ENCODE data around the gene ZBTB32. TPM values are rescaled to one million over a fixed set of nuclear protein-coding genes. Genes with fewer than 3 reads are reported as not detected.

Gene ZBTB32
- total and polyA plus RNA-seq, 4 donors, result 0.47 TPM; not detected in 3

DNA sequence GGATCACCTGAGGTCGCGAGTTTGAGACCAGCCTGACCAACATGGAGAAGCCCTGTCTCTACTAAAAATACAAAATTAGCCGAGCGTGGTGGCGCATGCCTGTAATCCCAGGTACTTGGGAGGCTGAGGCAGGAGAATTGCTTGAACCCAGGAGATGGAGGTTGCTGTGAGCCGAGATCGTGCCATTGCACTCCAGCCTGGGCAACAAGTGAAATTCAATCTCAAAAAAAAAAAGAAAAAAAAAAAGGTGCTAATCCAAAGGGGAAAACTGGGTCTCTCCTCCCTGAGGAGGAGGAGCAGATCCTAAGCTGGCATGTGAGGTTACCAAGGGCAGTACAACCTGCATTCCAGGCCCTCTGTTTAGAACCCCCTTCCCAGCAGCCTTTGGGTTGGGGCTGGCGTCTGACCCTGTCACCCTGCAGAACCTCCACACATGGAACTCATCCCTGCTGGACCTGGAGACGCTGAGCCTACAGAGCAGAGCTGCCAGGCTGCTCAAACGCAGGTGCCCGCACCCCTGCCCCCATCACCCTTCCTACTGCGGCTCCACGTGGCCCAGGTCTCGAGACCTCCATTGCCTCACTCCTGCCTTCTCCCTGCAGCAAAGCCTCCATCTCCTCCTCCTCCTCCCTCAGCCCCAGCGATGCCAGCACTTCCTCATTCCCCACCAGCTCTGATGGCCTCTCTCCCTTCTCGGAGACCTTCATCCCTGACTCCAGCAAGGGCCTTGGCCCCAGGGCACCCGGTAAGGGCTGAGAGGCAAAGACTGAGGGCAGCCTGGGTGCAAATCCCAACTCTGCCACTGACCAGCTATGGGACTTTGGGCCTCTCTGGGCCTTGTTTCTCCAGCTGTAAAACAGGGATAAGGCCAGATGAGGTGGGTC, 60.3 kb downstream of the ZBTB32 start:
- TF ChIP-seq RAD21 (IDR thresholded peaks at IDR 0.05) (no peak), HNF4A (conservative IDR thresholded peaks at IDR 0.05) (no peak), TAF1 (conservative IDR thresholded peaks at IDR 0.05) (no peak), GABPA (IDR thresholded peaks at IDR 0.05 in 1 of 2, conservative IDR thresholded peaks at IDR 0.05 in 1 of 2) (no peak), EGR1 (IDR thresholded peaks at IDR 0.05; ENCODE audit: low read depth in 2 of 2) (no peak), FOXA2 (IDR thresholded peaks at IDR 0.05) (no peak), HNF4G (IDR thresholded peaks at IDR 0.05) (no peak), SP1 (IDR thresholded peaks at IDR 0.05) (no peak), RXRA (IDR thresholded peaks at IDR 0.05) (no peak), JUND (IDR thresholded peaks at IDR 0.05) (no peak), FOXA1 (IDR thresholded peaks at IDR 0.05) (no peak), YY1 (IDR thresholded peaks at IDR 0.05) (no peak), NR2F2 (IDR thresholded peaks at IDR 0.05) (no peak)
- TF ChIP-seq, protein P1, sequence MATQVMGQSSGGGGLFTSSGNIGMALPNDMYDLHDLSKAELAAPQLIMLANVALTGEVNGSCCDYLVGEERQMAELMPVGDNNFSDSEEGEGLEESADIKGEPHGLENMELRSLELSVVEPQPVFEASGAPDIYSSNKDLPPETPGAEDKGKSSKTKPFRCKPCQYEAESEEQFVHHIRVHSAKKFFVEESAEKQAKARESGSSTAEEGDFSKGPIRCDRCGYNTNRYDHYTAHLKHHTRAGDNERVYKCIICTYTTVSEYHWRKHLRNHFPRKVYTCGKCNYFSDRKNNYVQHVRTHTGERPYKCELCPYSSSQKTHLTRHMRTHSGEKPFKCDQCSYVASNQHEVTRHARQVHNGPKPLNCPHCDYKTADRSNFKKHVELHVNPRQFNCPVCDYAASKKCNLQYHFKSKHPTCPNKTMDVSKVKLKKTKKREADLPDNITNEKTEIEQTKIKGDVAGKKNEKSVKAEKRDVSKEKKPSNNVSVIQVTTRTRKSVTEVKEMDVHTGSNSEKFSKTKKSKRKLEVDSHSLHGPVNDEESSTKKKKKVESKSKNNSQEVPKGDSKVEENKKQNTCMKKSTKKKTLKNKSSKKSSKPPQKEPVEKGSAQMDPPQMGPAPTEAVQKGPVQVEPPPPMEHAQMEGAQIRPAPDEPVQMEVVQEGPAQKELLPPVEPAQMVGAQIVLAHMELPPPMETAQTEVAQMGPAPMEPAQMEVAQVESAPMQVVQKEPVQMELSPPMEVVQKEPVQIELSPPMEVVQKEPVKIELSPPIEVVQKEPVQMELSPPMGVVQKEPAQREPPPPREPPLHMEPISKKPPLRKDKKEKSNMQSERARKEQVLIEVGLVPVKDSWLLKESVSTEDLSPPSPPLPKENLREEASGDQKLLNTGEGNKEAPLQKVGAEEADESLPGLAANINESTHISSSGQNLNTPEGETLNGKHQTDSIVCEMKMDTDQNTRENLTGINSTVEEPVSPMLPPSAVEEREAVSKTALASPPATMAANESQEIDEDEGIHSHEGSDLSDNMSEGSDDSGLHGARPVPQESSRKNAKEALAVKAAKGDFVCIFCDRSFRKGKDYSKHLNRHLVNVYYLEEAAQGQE (IDR thresholded peaks at IDR 0.05), result no peak
- TF ChIP-seq, protein P2, sequence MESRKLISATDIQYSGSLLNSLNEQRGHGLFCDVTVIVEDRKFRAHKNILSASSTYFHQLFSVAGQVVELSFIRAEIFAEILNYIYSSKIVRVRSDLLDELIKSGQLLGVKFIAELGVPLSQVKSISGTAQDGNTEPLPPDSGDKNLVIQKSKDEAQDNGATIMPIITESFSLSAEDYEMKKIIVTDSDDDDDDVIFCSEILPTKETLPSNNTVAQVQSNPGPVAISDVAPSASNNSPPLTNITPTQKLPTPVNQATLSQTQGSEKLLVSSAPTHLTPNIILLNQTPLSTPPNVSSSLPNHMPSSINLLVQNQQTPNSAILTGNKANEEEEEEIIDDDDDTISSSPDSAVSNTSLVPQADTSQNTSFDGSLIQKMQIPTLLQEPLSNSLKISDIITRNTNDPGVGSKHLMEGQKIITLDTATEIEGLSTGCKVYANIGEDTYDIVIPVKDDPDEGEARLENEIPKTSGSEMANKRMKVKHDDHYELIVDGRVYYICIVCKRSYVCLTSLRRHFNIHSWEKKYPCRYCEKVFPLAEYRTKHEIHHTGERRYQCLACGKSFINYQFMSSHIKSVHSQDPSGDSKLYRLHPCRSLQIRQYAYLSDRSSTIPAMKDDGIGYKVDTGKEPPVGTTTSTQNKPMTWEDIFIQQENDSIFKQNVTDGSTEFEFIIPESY (IDR thresholded peaks at IDR 0.05), result no peak
- TF ChIP-seq, protein P3, sequence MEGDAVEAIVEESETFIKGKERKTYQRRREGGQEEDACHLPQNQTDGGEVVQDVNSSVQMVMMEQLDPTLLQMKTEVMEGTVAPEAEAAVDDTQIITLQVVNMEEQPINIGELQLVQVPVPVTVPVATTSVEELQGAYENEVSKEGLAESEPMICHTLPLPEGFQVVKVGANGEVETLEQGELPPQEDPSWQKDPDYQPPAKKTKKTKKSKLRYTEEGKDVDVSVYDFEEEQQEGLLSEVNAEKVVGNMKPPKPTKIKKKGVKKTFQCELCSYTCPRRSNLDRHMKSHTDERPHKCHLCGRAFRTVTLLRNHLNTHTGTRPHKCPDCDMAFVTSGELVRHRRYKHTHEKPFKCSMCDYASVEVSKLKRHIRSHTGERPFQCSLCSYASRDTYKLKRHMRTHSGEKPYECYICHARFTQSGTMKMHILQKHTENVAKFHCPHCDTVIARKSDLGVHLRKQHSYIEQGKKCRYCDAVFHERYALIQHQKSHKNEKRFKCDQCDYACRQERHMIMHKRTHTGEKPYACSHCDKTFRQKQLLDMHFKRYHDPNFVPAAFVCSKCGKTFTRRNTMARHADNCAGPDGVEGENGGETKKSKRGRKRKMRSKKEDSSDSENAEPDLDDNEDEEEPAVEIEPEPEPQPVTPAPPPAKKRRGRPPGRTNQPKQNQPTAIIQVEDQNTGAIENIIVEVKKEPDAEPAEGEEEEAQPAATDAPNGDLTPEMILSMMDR (IDR thresholded peaks at IDR 0.05; ENCODE audit: low read depth, low read length, missing input control), result no peak
- TF ChIP-seq, protein P4, sequence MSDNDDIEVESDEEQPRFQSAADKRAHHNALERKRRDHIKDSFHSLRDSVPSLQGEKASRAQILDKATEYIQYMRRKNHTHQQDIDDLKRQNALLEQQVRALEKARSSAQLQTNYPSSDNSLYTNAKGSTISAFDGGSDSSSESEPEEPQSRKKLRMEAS (IDR thresholded peaks at IDR 0.05), result no peak
- TF ChIP-seq, protein P5, sequence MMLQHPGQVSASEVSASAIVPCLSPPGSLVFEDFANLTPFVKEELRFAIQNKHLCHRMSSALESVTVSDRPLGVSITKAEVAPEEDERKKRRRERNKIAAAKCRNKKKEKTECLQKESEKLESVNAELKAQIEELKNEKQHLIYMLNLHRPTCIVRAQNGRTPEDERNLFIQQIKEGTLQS (IDR thresholded peaks at IDR 0.05), result no peak
- WGBS, result 96% methylated on average over 17 of the region's 17 CpGs
- no peaks in the 10 kb centered on the region for H3K9me3 ChIP-seq (ENCODE audit: control insufficient read depth in 4 of 4, low read length in 3 of 4)

More for the DNA sequence above, 60.3 kb downstream of the ZBTB32 start:
- no peak for DNase-seq (ENCODE audit: low spot score)
- no peak overlapping the region for H3K4me3 ChIP-seq (ENCODE audit: low read depth in 1 of 3, low read length in 3 of 3)
- H3K36me3 ChIP-seq (ENCODE audit: control insufficient read depth in 4 of 4, insufficient read depth in 3 of 4, low read depth in 1 of 4, low read length in 3 of 4), result peaks cover 4 to 8% (median 6%) of the 10 kb centered on the region in 4 donors
- H3K4me1 ChIP-seq (ENCODE audit: control insufficient read depth in 4 of 4, insufficient read depth in 4 of 4, low read length in 3 of 4), result peaks cover 0 to 2% (median 0%) of the 10 kb centered on the region in 4 donors
- H3K27me3 ChIP-seq (ENCODE audit: control insufficient read depth in 4 of 4, insufficient read depth in 4 of 4, low read length in 3 of 4), result no peaks in the 10 kb centered on the region
- no peak overlapping the region for H3K9ac ChIP-seq (ENCODE audit: low read depth in 1 of 2, low read length in 2 of 2)
- no peak overlapping the region for H3K27ac ChIP-seq (ENCODE audit: low read depth in 1 of 2, low read length in 2 of 2)

Other genes starting within 250 kb of the ZBTB32 start
- gene KRTDAP, start 214.1 kb upstream of the ZBTB32 start, total RNA-seq, result not detected
- gene KRTDAP, start 214.1 kb upstream of the ZBTB32 start, polyA plus RNA-seq, result not detected
- 1 to 10 TPM; 1.7 to 9.4 TPM for gene DMKN, start 190.9 kb upstream of the ZBTB32 start, total RNA-seq
- gene DMKN, start 190.9 kb upstream of the ZBTB32 start, polyA plus RNA-seq, result 1 to 10 TPM; 1.4 to 3.1 TPM
- not detected for gene SBSN, start 176.2 kb upstream of the ZBTB32 start, total RNA-seq
- not detected for gene SBSN, start 176.2 kb upstream of the ZBTB32 start, polyA plus RNA-seq
- not detected for gene GAPDHS, start 171.1 kb upstream of the ZBTB32 start, total RNA-seq
- gene GAPDHS, start 171.1 kb upstream of the ZBTB32 start, polyA plus RNA-seq, result not detected
- gene TMEM147, start 158.9 kb upstream of the ZBTB32 start, total RNA-seq, result 10 to 100 TPM; 18.1 to 28.0 TPM
- gene TMEM147, start 158.9 kb upstream of the ZBTB32 start, polyA plus RNA-seq, result 10 to 100 TPM; 61.3 to 97.4 TPM
- not detected for gene ATP4A, start 140.9 kb upstream of the ZBTB32 start, total RNA-seq
- gene ATP4A, start 140.9 kb upstream of the ZBTB32 start, polyA plus RNA-seq, result not detected
- not detected for gene PMIS2, start 118.4 kb upstream of the ZBTB32 start, total RNA-seq
- gene PMIS2, start 118.4 kb upstream of the ZBTB32 start, polyA plus RNA-seq, result not detected
- gene HAUS5, start 91.8 kb upstream of the ZBTB32 start, total RNA-seq, result 1 to 10 TPM; 2.5 to 7.3 TPM
- gene HAUS5, start 91.8 kb upstream of the ZBTB32 start, polyA plus RNA-seq, result 1 to 10 TPM; 1.9 to 2.2 TPM
- 10 to 100 TPM; 20.1 TPM for gene RBM42, start 75.5 kb upstream of the ZBTB32 start, total RNA-seq
- gene RBM42, start 75.5 kb upstream of the ZBTB32 start, polyA plus RNA-seq, result 10 to 100 TPM; 17.8 to 34.7 TPM
- under 1 TPM; 0.17 to 0.70 TPM for gene ETV2, start 62.8 kb upstream of the ZBTB32 start, total RNA-seq
- gene ETV2, start 62.8 kb upstream of the ZBTB32 start, polyA plus RNA-seq, result 1 to 10 TPM; 1.6 to 1.8 TPM
- 100 to 1,000 TPM; 139 to 191 TPM for gene COX6B1, start 56.2 kb upstream of the ZBTB32 start, total RNA-seq
- 100 to 1,000 TPM; 451 to 518 TPM for gene COX6B1, start 56.2 kb upstream of the ZBTB32 start, polyA plus RNA-seq
- gene UPK1A, start 38.0 kb upstream of the ZBTB32 start, total RNA-seq, result under 1 TPM in 1 of 2 donors, not detected in 1; 0.56 TPM
- under 1 TPM in 1 of 2 donors, not detected in 1; 0.10 TPM for gene UPK1A, start 38.0 kb upstream of the ZBTB32 start, polyA plus RNA-seq
- gene KMT2B, start 13.4 kb downstream of the ZBTB32 start, total RNA-seq, result 10 to 100 TPM in 1 of 2 donors, 1 to 10 TPM in 1; 6.3 to 12.1 TPM
- gene KMT2B, start 13.4 kb downstream of the ZBTB32 start, polyA plus RNA-seq, result 10 to 100 TPM in 1 of 2 donors, 1 to 10 TPM in 1; 3.7 to 10.3 TPM
- 10 to 100 TPM in 1 of 2 donors, 1 to 10 TPM in 1; 7.0 to 11.2 TPM for gene IGFLR1, start 37.9 kb downstream of the ZBTB32 start, total RNA-seq
- gene IGFLR1, start 37.9 kb downstream of the ZBTB32 start, polyA plus RNA-seq, result 10 to 100 TPM; 51.1 to 59.7 TPM
- 10 to 100 TPM in 1 of 2 donors, 1 to 10 TPM in 1; 4.5 to 14.8 TPM for gene U2AF1L4, start 40.9 kb downstream of the ZBTB32 start, total RNA-seq
- 10 to 100 TPM; 12.0 to 36.5 TPM for gene U2AF1L4, start 40.9 kb downstream of the ZBTB32 start, polyA plus RNA-seq
- 1 to 10 TPM; 7.4 to 7.7 TPM for gene PSENEN, start 41.1 kb downstream of the ZBTB32 start, total RNA-seq
- gene PSENEN, start 41.1 kb downstream of the ZBTB32 start, polyA plus RNA-seq, result 10 to 100 TPM; 33.8 to 58.1 TPM
- gene LIN37, start 44.0 kb downstream of the ZBTB32 start, total RNA-seq, result 1 to 10 TPM; 2.6 to 7.0 TPM
- gene LIN37, start 44.0 kb downstream of the ZBTB32 start, polyA plus RNA-seq, result 1 to 10 TPM; 5.8 to 6.3 TPM
- gene HSPB6, start 52.5 kb downstream of the ZBTB32 start, total RNA-seq, result 1 to 10 TPM; 2.7 to 4.4 TPM
- 10 to 100 TPM in 1 of 2 donors, 1 to 10 TPM in 1; 6.9 to 17.7 TPM for gene HSPB6, start 52.5 kb downstream of the ZBTB32 start, polyA plus RNA-seq
- gene PROSER3, start 53.6 kb downstream of the ZBTB32 start, total RNA-seq, result 1 to 10 TPM; 2.1 to 4.5 TPM
- 1 to 10 TPM; 2.4 to 3.1 TPM for gene PROSER3, start 53.6 kb downstream of the ZBTB32 start, polyA plus RNA-seq
- gene ARHGAP33, start 71.0 kb downstream of the ZBTB32 start, total RNA-seq, result 10 to 100 TPM in 1 of 2 donors, 1 to 10 TPM in 1; 2.0 to 10.1 TPM
- gene ARHGAP33, start 71.0 kb downstream of the ZBTB32 start, polyA plus RNA-seq, result 1 to 10 TPM in 1 of 2 donors, under 1 TPM in 1; 0.85 to 1.6 TPM
- gene PRODH2, start 108.3 kb downstream of the ZBTB32 start, total RNA-seq, result 100 to 1,000 TPM in 1 of 2 donors, 10 to 100 TPM in 1; 56.4 to 116 TPM
- gene PRODH2, start 108.3 kb downstream of the ZBTB32 start, polyA plus RNA-seq, result 100 to 1,000 TPM; 112 to 156 TPM
- under 1 TPM in 1 of 2 donors, not detected in 1; under 0.01 TPM for gene NPHS1, start 147.9 kb downstream of the ZBTB32 start, total RNA-seq
- gene NPHS1, start 147.9 kb downstream of the ZBTB32 start, polyA plus RNA-seq, result not detected
- gene KIRREL2, start 152.4 kb downstream of the ZBTB32 start, total RNA-seq, result not detected
- gene KIRREL2, start 152.4 kb downstream of the ZBTB32 start, polyA plus RNA-seq, result not detected
- under 1 TPM in 1 of 2 donors, not detected in 1; 0.08 TPM for gene APLP1, start 164.0 kb downstream of the ZBTB32 start, total RNA-seq
- gene APLP1, start 164.0 kb downstream of the ZBTB32 start, polyA plus RNA-seq, result under 1 TPM; 0.16 to 0.51 TPM
- gene NFKBID, start 196.0 kb downstream of the ZBTB32 start, total RNA-seq, result 1 to 10 TPM; 1.3 to 2.4 TPM
- gene NFKBID, start 196.0 kb downstream of the ZBTB32 start, polyA plus RNA-seq, result 1 to 10 TPM in 1 of 2 donors, under 1 TPM in 1; 0.66 to 1.2 TPM
- gene HCST, start 198.0 kb downstream of the ZBTB32 start, total RNA-seq, result 1 to 10 TPM; 2.0 to 3.1 TPM
- gene HCST, start 198.0 kb downstream of the ZBTB32 start, polyA plus RNA-seq, result 10 to 100 TPM in 1 of 2 donors, 1 to 10 TPM in 1; 4.6 to 13.3 TPM
- 10 to 100 TPM; 26.8 to 37.6 TPM for gene TYROBP, start 203.7 kb downstream of the ZBTB32 start, total RNA-seq
- gene TYROBP, start 203.7 kb downstream of the ZBTB32 start, polyA plus RNA-seq, result 10 to 100 TPM; 43.8 to 89.6 TPM
- 1 to 10 TPM in 1 of 2 donors, under 1 TPM in 1; 0.89 to 1.9 TPM for gene LRFN3, start 231.8 kb downstream of the ZBTB32 start, total RNA-seq
- gene LRFN3, start 231.8 kb downstream of the ZBTB32 start, polyA plus RNA-seq, result 1 to 10 TPM; 2.2 to 8.4 TPM